ENCODE measurements around the gene SORCS2. TPM values are rescaled to one million over a fixed set of nuclear protein-coding genes. Genes with fewer than 3 reads are reported as not detected.
"Not testable (repeated sequence)": the region's sequence is repeated elsewhere in the genome, so short reads cannot be mapped to it uniquely, and the experiment has no call there.

The SORCS2 gene
- total RNA-seq, 1 experiment from 2014 or later: 0.91 TPM

DNA sequence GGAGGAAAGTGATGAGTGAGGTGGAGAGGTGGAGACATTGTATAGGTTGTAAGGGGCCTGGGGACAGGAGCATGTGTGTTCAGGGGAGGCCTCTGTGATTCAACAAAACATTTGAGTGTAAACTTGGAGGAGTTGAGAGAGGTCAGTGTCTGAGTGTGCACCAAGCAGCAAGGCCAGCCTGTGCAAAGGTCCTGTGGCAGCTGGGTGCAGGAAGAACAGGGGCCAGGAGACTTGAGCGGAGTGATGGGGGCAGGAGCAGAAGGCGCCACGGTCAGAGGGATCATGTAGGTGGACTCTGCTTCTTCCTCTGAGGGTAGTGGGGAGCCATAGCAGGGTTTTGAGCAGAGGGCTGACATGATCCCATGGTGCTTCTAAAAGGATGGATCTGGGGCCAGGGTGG lies 252.0 kb downstream of the SORCS2 start:
- no peak for DNase-seq (ENCODE audit: low read depth)

DNA sequence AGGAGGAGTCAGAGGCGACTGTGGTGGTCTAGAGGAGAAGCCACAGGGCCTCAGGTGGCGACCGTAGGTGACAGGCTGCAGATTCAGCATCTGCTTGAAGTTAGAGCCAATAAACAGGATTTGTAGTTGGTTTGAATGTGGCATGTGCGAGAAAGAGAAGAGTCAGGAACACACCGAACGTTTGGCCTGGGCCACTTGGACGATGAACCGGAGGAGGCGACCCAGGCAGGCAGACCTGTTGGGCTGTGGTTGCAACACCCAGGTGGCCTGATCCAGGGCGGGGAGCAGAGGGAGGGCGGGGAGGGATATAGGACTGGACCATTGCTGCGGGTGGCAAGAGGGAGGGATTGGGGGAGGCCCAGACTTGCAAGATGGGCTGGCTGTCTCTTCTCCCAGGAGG lies 252.4 kb downstream of the SORCS2 start:
- no peak for DNase-seq (ENCODE audit: low read depth)

DNA sequence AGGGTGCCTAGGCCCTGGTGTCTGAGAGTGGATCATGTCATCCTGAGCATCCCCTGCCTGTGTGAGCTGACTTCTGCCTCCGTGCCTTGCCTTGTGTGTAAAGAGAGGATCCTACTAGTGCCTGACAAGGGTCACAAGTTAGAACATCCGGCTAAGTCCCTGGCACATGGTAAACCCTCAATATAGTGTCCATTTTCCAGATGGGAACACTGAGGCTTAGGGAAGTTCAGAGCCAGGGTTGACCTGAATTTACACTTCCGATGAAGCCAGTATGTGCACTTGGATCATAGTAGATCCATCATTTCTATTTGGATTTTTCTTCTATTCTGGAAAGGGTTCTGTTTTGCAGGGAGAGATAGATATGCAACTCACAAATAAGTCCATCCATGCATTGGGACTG lies 254.9 kb downstream of the SORCS2 start:
- DNase-seq (ENCODE audit: low read depth): no peak

DNA sequence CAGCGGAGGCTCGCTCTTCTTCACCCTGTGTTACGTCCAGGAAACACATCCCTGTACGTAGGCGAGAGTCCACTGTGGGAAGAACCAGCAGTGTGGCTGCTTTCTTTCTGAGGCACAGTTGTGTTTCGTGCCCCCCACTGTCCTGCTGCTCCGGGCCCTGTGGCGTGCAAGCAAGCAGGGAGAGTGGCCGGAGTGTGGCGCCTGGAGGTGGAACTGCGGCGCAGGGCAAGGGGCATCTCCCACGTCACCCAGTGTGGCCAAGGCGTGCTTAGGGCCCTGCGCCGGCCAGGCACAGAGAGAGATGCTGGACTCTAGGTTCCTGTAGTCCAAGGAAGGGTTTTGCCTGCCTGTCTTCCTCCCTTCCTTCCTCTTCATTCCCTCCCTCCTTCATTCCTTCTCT lies 255.7 kb downstream of the SORCS2 start:
- no peak for DNase-seq (ENCODE audit: low read depth)

DNA sequence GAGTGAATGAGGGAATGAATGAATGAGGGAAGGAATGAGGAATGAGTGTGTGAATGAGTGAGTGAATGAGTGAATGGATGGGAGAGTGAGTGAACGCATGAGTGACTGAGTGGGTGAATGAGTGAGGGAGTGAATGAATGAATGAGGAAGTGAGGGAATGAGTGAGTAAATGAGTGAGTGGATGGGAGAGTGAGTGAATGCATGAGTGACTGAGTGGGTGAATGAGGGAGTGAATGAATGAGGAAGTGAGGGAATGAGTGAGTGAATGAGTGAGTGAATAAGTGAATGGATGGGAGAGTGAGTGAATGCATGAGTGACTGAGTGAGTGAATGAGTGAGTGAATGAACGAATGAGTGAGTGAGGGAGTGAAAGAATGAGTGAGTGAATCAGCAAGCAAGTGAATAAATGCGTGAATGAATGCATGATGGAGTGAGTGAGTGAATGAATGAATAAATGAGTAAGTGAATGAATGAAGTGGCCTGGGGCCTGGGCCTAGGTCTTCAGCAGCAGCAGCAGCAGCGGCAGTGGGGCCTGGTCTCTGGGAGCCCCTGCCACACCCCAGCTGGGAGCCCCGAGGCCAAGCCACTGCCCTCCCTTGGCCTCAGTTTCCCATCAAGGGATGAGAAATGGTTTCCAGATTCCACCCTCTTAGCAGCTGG lies 258.6 kb downstream of the SORCS2 start:
- no peak for DNase-seq (ENCODE audit: low read depth)

DNA sequence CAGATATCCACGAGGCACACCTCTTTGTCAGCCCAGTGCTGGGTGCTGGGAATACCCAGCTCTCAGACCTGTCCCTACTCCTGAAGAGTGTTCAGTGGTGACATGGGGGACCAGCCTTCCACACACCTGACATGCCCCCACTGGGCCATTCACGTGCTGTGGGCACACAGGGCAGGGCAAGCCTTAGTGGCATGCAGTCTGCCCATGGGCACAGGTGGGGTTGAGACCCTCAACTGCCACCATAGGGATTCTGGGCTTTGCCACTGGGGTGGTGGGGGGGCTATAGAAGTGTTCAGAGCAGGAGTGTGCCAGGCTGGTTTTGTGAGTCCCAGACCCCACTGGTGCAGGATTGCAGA lies 259.1 kb downstream of the SORCS2 start:
- no peak for DNase-seq (ENCODE audit: low read depth)

DNA sequence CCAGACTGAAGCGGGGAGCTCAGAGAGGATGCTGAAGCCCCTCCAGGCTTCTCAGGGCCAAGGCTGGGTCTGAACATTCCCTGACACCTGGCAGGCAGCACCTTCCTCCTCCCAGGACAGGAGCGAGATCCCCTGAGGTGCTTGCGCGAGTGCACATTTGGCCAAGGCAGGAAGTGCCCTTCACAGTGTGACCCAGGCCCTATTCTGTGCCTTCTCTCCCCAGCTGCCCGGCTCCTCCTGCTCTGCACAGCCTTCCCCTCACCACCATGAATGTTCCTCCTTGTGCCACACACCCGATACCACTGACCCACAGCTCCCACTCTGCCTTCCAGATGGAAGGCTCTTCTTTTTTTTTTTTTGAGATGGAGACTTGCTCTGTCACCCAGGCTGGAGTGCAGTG lies 259.5 kb downstream of the SORCS2 start:
- no peak for DNase-seq (ENCODE audit: low read depth)

DNA sequence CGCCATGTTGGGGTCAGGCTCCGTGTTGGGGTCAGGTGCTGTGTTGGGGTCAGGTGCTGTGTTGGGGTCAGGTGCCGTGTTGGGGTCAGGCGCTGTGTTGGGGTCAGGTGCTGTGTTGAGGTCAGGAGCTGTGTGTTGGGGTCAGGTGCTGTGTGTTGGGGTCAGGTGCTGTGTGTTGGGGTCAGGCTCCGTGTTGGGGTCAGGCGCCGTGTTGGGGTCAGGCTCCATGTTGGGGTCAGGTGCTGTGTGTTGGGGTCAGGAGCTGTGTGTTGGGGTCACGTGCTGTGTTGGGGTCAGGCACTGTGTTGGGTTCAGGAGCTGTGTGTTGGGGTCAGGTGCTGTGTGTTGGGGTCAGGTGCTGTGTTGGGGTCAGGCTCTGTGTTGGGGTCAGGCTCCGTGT lies 260.5 kb downstream of the SORCS2 start:
- DNase-seq (ENCODE audit: low read depth): not testable (repeated sequence)

DNA sequence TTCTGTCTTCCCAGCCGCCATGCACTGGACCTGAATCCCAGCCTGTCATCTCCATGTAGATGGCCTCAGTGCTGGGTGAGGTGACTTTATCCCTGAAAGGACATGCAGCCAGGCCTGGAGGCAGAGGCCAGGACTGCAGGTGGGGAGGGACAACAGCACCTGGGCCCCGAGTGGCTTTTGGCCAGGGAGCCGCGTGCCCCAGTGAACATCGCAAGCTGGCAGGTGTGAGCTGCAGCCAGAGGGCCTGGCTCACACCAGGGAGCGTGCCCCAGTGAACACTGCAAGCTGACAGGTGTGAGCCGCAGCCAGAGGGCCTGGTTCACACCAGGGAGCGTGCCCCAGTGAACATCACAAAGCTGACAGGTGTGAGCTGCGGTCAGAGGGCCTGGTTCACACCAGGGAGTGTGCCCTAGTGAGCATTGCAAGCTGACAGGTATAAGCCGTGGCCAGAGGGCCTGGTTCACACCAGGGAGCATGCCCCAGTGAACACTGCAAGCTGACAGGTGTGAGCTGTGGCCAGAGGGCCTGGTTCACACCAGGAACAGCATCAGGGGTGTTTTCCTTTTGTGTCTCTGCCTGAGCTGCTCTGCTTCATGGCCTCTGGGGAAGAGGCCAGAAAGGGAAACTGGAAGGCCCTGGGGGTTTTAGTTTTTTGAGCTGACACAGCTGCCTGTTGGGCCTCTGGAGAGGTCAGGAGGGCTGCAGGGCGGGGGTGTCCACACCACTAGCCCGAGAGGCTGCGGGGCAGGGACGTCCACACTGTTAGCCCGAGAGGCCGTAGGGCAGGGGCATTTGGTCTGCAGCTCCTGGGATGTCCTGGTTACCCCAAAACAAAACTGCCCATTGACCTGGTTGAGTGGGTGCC lies 265.1 kb downstream of the SORCS2 start:
- no peak for DNase-seq (ENCODE audit: low read depth)

DNA sequence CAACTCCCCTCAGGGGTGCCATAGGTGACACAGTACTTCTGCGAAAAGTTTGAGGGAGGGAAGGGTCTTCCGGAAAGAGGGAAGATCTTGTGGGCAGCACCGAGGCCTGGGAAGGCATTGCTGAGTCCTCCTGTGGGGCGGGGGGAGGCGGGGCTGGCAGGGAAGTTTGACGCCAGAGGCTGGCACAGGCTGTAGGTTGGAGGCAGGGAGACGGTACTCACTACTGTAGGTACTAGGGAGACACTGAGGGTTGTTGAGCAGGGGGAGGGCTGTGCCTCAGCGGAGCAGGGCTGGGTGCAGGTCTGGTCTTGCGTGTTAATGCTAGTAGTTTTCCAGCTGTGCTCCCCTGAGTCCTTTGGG lies 265.7 kb downstream of the SORCS2 start:
- DNase-seq (ENCODE audit: low read depth): no peak

DNA sequence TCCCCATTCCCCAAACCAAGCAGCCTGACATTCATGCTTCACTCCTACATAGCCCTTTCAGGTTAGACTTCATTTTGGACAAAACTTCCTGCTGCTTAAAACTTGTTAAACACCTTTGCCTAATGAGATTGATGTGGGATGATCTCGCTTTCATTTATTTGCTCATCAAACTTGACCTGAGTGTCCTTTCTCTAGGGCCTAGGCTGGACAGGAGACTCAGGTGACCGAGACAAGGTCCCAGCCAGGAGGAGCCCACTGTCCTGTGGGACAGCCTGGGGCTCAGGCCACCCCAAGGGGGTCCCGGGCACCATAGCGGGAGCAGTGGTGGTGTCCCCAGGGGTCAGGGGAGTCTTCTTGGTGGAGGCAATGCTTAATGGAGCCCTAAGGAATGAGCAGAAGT lies 266.1 kb downstream of the SORCS2 start:
- DNase-seq (ENCODE audit: low read depth): no peak

DNA sequence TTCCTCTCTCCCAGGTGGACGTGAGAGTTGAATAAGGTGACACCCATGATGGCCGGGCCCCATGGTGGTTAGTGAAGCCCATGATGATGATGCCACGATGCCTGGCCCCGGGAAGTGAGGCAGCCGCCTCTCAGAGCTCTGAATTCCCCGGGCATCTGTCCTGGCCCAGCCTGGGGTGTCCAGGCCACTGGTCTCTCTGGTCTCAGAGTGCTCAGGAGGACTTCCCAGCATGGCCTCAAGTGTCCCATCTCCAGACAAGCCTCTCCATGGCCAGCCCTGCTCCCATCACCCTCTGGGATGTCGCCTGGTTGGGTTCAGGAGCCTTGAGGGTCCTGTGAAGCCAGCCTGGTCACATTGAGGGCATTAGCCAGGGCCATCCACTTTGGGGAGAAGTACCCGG lies 267.1 kb downstream of the SORCS2 start:
- no peak for DNase-seq (ENCODE audit: low read depth)

DNA sequence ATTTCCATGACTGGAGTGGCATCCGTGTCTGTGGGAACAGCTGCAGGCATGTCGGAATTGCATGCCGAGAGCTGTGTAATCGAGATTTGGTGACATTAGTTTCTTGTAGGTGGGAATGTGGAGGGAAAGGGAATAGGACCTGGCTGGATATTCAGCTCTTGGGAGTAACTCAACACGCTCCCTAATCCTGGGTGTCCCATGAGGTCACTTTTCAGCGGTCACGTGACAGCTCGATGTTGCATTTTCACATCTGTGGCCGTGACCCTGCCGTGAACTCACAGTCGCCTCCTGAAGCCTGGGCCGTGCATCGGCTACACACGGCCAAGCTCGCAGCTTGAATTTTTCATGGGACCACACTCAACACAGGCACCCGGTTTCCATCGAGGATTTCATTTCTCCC lies 268.2 kb downstream of the SORCS2 start:
- peak; percentile 18 for DNase-seq (ENCODE audit: low read depth)

DNA sequence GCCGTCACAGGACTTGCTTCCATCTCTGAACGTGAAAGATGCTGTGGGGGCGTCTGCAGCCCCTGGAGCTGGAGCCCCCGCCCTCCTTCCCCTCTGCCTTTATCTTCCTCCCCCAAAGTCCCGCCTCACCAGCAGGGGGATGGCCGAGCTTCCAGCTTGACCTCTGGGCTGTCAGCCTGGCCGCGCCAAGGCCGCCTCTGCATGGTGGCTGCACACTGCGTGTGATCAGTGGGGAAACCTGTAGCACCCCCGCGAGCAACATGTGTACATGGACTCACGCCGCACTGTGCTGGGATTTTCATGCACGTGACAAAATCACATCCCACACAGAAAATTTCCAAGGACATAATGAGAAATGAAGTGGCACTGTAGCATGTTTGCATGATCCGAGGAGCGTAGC lies 268.9 kb downstream of the SORCS2 start:
- DNase-seq (ENCODE audit: low read depth): no peak

DNA sequence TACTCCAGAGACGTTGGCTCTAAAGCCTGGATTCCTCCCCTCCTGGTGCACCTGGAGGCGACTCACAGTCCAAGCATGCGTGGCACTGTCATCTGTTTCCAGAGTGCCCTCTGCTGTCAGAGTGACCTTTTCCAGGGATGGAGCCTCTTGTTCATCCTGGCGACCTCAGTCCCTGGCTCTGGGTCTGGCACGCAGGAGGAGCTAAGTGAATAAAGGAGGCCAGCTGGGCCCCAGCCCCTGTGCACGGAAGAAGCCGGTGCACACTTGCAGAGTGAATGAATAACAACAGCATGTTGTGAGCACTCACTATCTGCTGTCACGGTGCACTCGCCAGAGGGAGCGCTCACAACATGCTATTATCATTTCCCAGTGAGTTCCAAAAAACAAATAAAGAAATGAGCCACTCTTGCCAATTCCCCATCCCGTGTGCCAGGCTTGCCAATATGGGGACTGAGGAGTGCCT lies 270.2 kb downstream of the SORCS2 start:
- DNase-seq (ENCODE audit: low read depth): peak; percentile 41

DNA sequence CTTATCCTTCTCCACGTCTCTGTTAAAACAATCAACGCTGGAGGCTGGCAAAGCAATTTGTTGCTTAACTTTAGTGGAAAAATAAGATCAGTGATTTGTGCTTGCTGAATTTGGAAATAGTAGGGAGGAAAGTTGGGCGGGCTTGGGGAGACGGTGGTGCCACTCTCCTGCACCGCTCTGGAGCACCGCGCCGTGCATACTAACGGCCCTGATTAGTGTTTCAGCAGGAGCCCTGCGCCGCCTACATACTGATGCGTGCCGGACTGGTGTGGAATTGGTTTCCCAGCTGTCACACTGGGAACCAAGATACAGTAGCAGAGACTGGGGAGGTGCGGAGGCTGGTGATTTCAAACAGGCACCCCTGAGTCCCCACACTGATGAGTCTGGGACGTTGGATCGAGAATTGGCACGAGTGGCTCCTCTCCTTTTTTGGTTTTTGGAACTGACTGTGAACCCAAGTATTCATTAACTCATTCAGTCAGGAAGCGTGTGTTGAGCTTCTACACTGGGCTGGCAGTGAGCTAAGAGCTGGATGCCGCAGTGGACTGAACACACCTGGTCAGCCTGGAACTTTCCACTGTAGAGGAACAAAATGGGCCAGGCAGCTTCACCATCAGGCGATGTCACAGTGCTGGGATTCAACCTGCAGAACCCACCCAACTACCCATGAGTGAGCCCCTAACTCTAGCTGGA lies 271.4 kb downstream of the SORCS2 start:
- DNase-seq (ENCODE audit: low read depth): no peak

DNA sequence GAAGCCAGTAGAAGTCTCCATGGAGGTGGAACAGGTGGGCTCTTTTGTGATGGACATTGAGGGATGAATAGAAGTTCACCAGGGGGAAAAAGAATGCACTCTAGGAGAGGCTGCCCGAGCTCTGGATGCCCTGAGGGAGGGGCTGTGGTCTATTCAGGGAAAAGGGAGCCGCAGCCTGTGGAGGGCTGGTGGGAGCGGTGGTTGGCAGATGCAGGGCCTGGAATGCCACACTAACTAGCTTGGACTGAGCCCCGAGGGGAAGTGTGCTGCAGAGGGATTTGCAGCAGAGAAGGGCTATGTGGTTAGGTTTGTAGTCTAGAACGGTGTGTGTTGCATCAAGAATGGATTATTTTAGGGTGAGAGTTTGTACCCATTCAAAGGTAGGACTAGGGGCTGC lies 271.9 kb downstream of the SORCS2 start:
- no peak for DNase-seq (ENCODE audit: low read depth)

DNA sequence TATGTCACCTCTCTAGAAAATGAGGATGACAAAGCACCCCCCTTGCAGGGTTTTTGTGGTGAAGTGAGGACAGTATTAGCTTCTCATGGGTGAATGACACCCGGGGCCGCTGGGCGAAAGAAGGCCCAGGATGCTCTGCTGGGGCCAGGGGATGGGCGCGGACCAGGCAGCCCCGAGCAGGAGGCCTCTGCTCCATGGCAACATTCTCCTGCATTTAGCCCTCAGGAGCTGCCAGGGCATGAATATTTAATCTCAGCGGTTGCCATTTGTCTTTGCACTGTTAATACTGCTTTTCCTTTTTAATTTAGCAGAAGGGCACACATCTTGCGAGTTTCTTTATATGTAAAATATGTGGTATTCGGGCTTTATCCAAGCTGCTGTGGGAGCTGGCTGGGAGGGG lies 272.7 kb downstream of the SORCS2 start:
- DNase-seq (ENCODE audit: low read depth): no peak

DNA sequence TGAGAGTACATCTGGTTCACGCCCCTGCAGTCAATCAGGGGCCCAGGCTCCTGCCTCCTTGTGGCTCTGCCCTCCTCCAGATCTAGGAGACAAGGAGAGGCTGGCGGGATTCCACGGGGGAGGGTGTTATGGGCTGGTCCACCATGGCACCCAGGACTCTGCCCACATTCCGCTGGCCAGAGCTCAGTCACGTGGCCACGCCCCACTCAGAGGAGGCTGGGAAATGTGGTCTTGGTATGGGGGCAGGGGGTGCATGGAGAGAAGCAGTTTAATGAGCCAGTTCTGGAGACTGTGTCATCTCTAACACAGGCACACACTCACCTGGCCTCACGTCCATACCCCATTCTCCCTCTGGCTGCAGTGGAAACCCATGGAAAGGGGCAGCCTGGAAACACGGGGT lies 273.9 kb downstream of the SORCS2 start:
- DNase-seq (ENCODE audit: low read depth): peak; percentile 10

DNA sequence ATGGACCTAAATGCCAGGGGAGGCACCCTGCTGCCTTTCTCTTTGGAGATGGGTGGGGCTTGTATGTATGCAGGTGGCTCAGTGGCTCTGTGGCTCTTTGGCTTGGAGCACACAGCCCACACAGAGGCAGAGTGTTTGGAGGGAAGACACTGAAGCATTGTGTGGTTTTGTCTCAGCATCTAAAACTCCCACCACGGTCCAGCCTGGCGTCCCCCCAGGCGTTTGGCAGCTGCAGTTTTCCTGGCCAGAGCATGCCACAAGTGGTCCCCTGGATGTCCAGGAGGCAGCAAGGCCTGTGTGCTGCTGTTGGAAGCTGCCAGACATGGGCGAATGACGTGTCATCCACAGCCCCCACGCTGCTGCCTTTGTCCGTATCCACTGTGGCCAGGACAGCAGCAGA lies 274.6 kb downstream of the SORCS2 start:
- no peak for DNase-seq (ENCODE audit: low read depth)

DNA sequence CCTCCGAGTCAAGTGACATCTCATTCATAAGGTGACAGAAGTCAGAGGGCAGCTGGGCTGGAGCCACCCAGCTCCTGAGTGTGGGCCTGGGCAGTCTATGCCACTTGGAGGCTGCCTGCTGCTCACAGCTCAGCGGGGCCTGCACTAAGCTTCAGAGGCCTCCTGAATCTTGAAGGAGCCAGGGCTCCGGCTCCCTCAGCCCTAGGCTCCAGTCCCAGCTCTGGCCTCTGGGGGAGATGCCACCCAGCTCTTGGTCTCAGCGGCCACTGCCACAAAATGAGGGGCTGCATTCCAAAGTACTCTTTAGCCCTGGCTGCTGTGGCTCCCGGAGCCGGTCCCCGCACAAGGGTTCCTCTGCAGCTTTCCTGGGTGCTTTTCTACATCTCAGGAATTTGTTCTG lies 275.1 kb downstream of the SORCS2 start:
- DNase-seq (ENCODE audit: low read depth): no peak

DNA sequence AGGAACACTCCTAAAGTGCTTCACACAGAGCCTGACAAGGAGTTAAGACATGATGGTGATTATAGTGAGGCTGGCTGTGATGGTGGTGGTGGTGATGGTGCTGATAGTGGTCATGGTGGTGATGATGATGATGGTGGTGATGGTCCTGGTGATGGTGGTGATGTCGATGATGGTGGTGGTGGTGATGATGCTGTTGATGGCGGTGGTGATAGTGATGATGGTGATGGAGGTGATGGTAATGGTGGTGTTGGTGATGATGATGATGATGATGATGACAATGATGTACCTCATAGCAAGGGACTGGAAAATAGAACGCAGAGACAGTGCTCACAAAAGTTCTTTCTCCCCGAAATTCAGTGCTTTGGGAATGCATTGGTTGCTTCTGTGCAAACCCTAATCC lies 276.7 kb downstream of the SORCS2 start:
- no peak for DNase-seq (ENCODE audit: low read depth)

DNA sequence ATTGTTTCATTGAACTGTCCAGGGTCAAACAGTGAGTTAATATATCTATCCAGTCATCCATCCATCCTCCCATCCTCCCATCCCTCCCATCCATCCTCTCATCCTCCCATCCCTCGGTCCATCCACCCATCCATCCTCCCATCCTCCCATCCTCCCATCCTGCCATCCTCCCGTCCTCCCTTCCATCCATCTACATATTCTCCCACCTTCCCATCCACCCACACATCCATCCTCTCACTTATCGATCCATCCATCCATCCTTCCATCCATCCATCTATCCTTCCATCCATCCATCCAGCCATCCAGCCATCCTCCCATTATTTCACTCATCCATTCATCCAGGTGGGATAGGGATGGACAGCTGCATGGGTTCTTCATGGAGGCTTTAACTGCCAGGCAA lies 277.8 kb downstream of the SORCS2 start:
- no peak for DNase-seq (ENCODE audit: low read depth)
